Putamen (tissue), 1 donor: Measurements from ENCODE around the gene AP3S2.
"Not testable (repeated sequence)": the region's sequence is repeated elsewhere in the genome, so short reads cannot be mapped to it uniquely, and the experiment has no call there.

Source experiments
- DNase-seq: peaks from one replicate; pipeline ENCODE4 v3.0.0-alpha.2; 2016; ENCODE audit warnings: low spot score

Gene AP3S2

DNA sequence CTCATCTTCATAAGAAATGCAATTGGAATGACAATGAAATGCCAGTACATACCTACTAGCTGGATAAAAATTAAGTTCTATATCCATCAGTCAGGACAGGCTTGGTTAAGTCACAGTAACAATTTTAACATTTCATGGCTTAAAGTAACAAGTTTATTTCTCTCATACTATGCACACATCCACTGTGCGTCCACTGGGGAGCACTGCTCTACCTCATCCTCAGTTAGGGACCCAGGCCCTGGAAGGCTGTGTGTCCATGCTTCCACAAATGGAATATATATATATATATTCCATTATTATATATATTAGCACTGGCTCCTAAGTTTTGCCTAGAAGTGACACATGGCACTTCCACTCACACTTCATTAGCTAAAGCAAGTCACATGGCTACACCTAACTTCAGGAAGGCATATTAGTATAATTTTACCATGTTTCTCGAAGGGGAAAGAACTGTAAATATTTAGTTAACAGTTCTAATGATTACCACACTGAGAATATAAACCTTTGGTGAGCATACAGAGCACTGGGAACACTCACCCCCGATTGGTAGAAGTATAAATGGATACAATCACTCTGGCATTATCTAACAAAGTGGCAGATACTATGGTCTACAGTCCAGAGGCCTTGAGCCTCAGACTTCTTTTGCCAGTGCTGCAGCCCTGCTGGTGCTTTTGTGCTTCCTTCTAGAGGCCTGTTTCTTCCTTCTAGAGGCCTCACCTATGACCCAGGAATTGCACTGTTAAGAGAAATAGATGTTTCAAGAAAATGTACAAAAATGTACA, 28.6 kb downstream of the AP3S2 start:
- DNase-seq, result no peak

- no peak for DNase-seq
Measured at GRCh38 chr15:89863918-89864317, 29.9 kb downstream of the AP3S2 start.

GRCh38 chr15:89860891-89861290, 32.9 kb downstream of the AP3S2 start:
- no peak for DNase-seq

DNA sequence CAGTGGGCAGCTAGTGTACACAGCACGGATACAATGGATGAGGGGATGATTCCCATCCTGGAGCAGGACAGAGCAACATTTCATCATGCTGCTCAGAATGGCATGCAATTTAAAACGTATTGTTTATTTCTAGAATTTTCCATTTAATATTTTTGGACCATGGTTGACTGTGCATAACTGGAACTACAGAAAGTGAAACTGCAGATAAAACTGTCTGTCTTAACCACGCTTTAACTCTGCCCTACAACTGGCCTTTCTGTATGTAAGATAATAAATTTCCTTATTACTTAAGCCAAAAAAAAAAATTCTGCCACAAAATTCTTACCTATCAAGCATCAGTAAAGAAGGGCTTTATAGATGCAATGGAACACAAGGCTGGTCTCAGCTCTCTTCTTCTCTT, 33.4 kb downstream of the AP3S2 start:
- DNase-seq, result no peak

DNA sequence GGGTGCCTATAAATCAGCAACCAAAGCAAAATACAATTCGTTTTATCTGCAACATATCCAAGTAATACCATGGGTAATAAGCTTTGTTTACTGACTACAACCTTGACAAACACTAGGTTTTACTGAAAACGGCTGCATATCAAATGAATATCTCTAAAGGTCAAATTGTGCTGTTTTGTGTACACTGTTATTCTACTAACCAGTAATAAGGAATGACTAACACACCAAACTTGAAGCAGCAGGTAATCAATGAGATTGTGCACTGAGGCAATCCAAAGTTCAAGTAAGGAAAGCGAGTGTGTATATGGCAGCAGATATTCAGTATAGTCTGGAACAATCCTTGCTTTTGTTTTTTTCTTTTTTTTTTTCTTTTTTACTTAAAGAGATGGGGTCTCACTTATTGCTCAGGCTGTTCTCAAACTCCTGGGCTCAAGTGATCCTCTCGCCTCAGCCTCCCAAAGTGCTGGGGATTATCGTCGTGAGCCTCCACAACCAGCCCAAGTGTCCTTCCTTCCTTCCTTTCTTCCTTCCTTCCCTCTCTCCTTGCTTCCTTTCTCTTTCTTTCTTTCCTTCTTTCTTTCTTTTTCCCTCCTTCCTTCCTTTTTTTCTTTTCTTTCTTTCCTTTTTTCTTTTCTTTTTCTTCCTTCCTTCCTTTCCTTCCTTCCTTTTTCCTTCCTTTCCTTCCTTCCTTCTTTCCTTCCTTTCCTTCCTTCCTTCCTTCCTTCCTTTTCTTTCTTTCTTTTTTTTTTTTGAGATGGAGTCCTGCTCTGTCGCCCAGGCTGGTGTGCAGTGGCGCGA, 34.9 kb downstream of the AP3S2 start:
- no peak for DNase-seq

- no peak for DNase-seq
Measured at GRCh38 chr15:89857673-89858072, 36.1 kb downstream of the AP3S2 start.

DNA sequence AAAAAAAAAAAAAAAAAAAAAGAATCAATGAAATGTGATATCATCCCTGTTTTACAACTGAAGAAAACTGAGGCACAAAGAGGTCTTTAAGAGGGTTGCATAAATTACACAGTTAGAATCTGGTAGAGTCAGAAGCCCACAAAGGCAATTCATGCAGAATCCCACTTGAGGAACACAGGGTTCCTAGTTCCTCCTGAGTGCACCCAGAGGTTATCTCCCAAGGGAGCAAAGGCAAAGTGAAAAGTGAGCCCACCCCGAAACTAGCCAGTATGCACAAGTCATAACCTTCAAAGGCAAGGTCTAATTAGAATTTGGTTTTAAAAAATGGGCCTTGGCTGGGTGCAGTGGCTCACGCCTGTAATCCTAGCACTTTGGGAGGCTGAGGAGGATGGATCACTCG, 37.8 kb downstream of the AP3S2 start:
- no peak for DNase-seq

DNA sequence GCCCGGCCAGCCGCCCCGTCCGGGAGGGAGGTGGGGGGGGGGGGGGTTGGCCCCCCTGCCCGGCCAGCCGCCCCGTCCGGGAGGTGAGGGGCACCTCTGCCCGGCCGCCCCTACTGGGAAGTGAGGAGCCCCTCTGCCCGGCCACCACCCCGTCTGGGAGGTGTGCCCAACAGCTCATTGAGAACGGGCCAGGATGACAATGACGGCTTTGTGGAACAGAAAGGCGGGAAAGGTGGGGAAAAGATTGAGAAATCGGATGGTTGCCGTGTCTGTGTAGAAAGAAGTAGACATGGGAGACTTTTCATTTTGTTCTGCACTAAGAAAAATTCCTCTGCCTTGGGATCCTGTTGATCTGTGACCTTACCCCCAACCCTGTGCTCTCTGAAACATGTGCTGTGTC, 38.9 kb downstream of the AP3S2 start:
- not testable (repeated sequence) for DNase-seq

GRCh38 chr15:89852342-89852995, 41.3 kb downstream of the AP3S2 start:
- DNase-seq, result no peak

DNA sequence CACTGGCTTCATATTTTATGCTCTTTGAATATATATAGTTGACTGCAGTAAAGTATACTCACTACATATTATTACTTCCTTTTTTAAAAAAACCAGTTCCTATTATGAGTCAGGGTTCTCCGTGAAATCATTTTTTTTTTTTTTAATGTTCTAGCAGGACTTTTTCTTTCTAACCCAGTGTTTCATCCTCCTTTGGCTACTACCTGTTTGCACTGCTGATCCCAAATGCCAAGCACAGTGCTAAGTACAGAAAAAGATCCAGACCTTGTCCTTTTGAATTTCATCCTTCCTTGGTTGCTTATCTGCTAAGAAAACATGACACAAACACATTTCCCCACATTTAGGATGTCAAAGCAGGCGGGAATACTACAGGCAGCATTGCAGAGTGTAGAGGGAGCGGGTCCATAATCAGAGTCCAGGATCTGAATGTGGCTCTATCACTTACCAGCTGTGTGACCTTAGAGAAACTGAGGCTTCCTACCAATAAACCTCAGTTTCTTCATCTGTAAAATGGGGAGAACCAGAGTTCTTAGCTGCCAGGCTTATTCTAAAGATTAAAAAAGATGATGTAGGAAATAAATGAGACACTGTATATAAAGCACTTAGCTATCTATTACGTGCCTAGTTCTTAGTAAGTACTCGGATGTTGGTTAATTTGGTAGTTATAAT, 42.0 kb downstream of the AP3S2 start:
- no peak for DNase-seq

DNA sequence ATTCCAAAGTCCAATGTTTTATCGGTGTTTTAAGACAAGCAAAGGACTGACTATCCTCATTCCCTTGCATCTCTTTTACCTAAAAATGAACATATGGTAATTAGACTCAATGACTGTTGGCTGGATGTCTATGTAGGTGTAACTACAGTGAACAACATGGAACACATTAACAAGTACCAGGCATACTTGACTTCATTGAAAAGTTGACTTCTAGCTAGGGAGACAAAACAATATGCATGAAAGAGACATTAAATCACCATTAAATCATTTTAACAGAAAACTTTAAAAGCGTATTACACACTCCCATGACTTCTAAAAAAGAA, 44.9 kb downstream of the AP3S2 start:
- no peak for DNase-seq

GRCh38 chr15:89847101-89847500, 46.7 kb downstream of the AP3S2 start:
- no peak for DNase-seq

DNA sequence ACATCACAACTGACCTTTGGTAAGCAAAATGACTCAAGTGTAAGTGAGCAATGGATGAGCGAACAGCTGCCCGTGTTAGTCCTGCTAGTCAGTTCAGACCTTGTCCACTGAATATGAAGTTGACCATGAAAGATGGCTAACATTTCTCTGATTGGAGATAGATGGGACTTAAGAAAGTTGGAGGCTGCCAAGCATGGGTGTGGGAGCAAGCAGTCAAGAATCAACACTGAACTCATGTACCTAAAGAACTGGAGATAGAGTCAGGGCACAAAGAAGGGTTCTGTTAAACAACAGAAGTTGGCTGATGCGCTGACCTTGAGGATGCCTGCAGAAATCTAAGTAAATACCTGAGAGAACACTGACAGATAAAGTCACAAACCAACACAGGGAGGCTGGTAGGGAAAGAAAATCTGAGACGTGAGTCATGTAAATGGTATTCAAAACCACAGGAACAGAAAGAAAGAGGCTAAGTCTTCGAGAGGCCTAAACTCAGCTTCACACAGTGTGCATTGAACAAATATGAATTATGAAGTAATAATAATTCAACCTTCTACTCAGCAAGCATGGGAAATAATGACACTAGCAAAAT, 48.4 kb downstream of the AP3S2 start:
- no peak for DNase-seq

- DNase-seq, result no peak
Measured at GRCh38 chr15:89841962-89842361, 51.8 kb downstream of the AP3S2 start.

- DNase-seq, result no peak
Measured at GRCh38 chr15:89841306-89841705, 52.5 kb downstream of the AP3S2 start.

GRCh38 chr15:89839167-89839810, 54.5 kb downstream of the AP3S2 start:
- DNase-seq, result no peak

DNA sequence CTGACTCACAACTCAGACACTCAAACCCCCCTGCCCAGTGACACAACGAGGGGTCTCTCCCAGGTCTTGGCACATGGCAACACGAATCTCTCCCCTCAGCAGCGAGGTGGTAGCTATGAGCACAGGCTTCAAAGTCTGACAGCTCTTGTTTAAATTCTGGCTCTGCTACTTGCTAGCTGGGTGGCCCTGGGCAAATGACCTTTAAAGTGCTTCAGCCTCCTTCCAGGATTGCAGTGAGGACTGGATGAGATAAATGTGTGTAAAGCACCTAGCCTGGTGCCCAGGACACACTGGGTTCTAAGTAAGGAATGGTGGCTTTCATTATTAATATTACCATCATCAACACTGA, 56.0 kb downstream of the AP3S2 start:
- DNase-seq, result no peak

DNA sequence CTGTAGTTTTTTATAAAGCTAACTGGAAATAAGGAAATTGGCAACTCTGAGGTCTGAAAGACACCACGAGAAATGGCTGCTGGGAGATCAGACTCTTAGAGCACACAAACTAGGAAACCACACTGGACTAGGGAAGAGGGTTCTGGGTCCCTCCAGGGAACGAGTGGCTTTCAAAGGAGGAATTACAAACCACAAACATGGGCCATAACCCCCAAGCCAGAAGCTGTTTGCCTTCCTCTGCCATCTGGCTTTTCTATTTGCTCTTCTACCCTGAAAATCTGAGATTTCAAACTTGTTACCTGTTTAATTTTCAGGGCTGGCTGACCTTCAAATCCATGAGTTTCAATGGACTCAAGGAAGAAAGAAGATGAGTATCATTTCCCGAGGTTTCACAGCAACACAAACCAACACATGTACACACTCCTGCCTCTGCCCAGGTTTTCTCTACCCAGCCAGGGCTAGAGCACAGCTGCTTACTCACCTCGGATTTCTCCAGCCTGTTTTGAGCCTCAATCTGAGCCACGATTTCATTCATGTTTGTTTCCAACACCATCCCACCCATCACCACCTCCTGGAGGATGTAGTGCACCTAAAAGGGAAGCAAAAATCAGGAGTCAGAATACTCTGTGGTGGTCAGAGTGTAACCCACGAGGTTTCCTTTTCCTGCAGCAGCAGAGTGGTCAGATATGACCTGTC, 56.5 kb downstream of the AP3S2 start:
- no peak for DNase-seq

DNA sequence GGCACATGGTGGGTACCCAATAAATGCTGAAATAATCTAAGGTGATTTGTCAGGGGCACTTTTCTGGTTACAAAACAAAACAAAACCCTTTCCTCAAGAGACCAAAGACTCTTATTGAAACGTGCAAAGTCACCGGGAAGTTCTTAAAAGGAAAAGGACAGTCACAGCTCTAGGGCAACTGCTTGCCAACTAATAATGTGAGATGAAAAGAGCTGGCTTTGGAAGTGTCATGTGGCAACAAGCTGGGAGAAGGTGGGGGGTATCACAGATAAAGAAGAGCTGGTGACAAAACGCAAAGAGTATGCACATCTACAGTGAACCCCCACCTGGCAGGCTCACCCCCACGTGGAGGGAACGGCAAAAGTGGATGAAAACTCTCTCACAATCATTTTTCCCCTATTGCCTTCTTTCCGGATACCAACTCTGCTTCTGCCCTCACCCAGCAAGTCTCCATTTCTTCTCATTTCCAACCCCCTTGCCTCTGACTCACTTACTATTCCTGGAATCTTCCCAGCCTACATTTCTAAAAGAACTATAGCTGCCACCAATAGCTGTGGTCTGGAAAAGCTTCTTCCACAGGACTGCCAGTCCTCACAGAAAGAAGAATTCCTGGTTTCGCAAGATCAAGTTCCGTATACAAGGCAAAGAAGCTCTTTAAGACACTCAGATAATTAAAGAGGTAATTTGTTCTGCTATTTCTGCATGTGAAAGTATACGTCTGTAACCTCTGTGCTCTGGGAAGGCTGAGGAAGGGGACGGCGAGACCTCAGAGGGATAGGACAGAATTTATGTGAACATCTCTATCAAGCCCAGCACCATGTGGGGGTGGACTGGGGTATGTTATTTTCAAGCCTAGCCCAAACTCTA, 57.3 kb downstream of the AP3S2 start:
- DNase-seq, result peak; percentile 52

- DNase-seq, result no peak
Measured at GRCh38 chr15:89835176-89835564, 58.6 kb downstream of the AP3S2 start.
